Tibial nerve (tissue), 3 donors: ENCODE results near the gene CTNNA3.

Experiments
- POLR2A ChIP-seq, 2 donors: fragments of 450-650 bp; IDR thresholded peaks; one replicate each; pipeline ENCODE4 v1.6.1; 2017; ENCODE audit warnings: antibody characterized with exemption in 2 of 2, mild to moderate bottlenecking in 2 of 2, moderate library complexity in 2 of 2
- TF ChIP-seq, protein P1 (sequence below), 5 experiments: fragments of 200-600 bp in 3 of 5; fragments of 450-650 bp in 2 of 5; sonication (generic) in 3 of 5; IDR thresholded peaks; one replicate each; pipeline ENCODE4 v1.5.1; 2016 to 2019; ENCODE audit warnings: antibody characterized with exemption in 5 of 5, mild to moderate bottlenecking in 3 of 5, moderate library complexity in 2 of 5

DNA sequence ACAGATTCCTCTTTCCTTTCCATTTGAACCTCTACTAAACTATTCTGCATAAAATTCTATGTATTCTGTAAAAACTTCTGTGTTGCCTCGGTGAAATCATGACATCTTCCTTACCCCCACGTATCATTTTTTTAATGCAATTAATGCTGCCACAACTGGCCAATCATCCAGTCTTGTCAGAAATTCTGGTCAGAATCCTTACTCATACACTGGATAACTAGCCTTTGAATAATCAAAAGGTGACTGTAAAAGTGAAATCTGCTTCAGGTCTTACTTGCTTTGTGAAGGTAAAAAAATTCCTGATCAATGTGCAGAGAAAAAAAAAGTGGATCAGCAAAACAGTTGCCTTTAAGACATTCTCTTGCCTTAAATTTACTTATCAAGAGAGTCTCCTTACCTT lies 859.2 kb downstream of the CTNNA3 start:
- TF ChIP-seq, protein P1, sequence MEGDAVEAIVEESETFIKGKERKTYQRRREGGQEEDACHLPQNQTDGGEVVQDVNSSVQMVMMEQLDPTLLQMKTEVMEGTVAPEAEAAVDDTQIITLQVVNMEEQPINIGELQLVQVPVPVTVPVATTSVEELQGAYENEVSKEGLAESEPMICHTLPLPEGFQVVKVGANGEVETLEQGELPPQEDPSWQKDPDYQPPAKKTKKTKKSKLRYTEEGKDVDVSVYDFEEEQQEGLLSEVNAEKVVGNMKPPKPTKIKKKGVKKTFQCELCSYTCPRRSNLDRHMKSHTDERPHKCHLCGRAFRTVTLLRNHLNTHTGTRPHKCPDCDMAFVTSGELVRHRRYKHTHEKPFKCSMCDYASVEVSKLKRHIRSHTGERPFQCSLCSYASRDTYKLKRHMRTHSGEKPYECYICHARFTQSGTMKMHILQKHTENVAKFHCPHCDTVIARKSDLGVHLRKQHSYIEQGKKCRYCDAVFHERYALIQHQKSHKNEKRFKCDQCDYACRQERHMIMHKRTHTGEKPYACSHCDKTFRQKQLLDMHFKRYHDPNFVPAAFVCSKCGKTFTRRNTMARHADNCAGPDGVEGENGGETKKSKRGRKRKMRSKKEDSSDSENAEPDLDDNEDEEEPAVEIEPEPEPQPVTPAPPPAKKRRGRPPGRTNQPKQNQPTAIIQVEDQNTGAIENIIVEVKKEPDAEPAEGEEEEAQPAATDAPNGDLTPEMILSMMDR (IDR thresholded peaks at IDR 0.05), result no peak
- no peak for TF ChIP-seq POLR2A (IDR thresholded peaks at IDR 0.05)
